H1 (cell line): ENCODE results near the gene TUBB4B. TPM values are rescaled to one million over a fixed set of nuclear protein-coding genes. Genes with fewer than 3 reads are reported as not detected.

ENCODE experiments used
- CTCF ChIA-PET: fragments of 300-600 bp; sonication (Branson Sonifier 250); formaldehyde crosslinking; loops from one replicate; lab custom pipeline; 2021; ENCODE audit not compliant: partially characterized antibody; lab: Charles Lee
- POLR2A ChIA-PET: fragments of 300-600 bp; sonication (Branson Sonifier 250); formaldehyde crosslinking; loops from one replicate; lab custom pipeline; 2021; ENCODE audit warnings: inconsistent platforms; ENCODE audit not compliant: partially characterized antibody; lab: Charles Lee
- DNase-seq, 2 experiments: peaks; one replicate each; pipeline versions ENCODE4 v3.0.0 to v3.0.0-alpha.2; 2010 to 2022; ENCODE audit warnings: low spot score in 2 of 2, low read depth in 1 of 2, mixed read lengths in 1 of 2
- FAIRE-seq: peaks from 2 replicates; lab custom pipeline; 2011; peaks lifted over from hg19 to GRCh38; lab: Jason Lieb, UNC
- H2AFZ ChIP-seq: 2 replicates; pipeline ENCODE4 v1.8.1; 2012; ENCODE audit warnings: low read length, inconsistent platforms
- H2AK5ac ChIP-seq: 2 replicates; pipeline ENCODE4 v1.6.1; 2013; ENCODE audit warnings: low read depth, low read length
- H2BK120ac ChIP-seq: replicated peaks from 2 replicates; pipeline ENCODE3; 2013; ENCODE audit warnings: low read depth, low read length, inconsistent platforms
- H2BK12ac ChIP-seq: 2 replicates; pipeline ENCODE4 v1.6.1; 2013; ENCODE audit warnings: low read depth, low read length
- H2BK15ac ChIP-seq: 2 replicates; pipeline ENCODE4 v1.6.1; 2013; ENCODE audit warnings: low read length
- H2BK20ac ChIP-seq: 2 replicates; pipeline ENCODE4 v1.6.1; 2013; ENCODE audit warnings: low read length
- H2BK5ac ChIP-seq: 2 replicates; pipeline ENCODE4 v1.6.1; 2013; ENCODE audit warnings: low read depth, low read length
- H3K14ac ChIP-seq: 2 replicates; pipeline ENCODE4 v1.6.1; 2013; ENCODE audit warnings: inconsistent platforms; ENCODE audit not compliant: insufficient read length
- H3K18ac ChIP-seq: 2 replicates; pipeline ENCODE4 v1.6.1; 2013; ENCODE audit warnings: low read length; ENCODE audit errors: extremely low read depth
- H3K23ac ChIP-seq: 2 replicates; pipeline ENCODE4 v1.6.1; 2013; ENCODE audit warnings: inconsistent platforms; ENCODE audit not compliant: insufficient read length
- H3K23me2 ChIP-seq: 2 replicates; pipeline ENCODE4 v1.6.1; 2013; ENCODE audit warnings: low read depth, low read length
- H3K27ac ChIP-seq: 2 replicates; pipeline ENCODE4 v1.6.1; 2011; ENCODE audit warnings: low read depth, low read length, inconsistent platforms
- H3K27me3 ChIP-seq, 4 experiments: replicated peaks in 1 of 4; 1 replicate in 1 of 4; 2 replicates in 3 of 4; pipeline versions ENCODE4 v1.6.1 to v1.8.1; 2011 to 2013; ENCODE audit warnings: low read length in 3 of 4, mild to moderate bottlenecking in 3 of 4, inconsistent platforms in 2 of 4, mixed read lengths in 2 of 4, moderate library complexity in 1 of 4; ENCODE audit not compliant: control insufficient read depth in 3 of 4, insufficient read depth in 3 of 4; ENCODE audit errors: extremely low read depth in 1 of 4
- H3K36me3 ChIP-seq, 4 experiments: 2 replicates each; pipeline versions ENCODE4 v1.6.1 to v1.8.1; 2011 to 2013; ENCODE audit warnings: mild to moderate bottlenecking in 4 of 4, low read length in 3 of 4, moderate library complexity in 2 of 4, control low read depth in 1 of 4, inconsistent platforms in 1 of 4; ENCODE audit not compliant: insufficient read depth in 4 of 4, control insufficient read depth in 2 of 4
- H3K4ac ChIP-seq: replicated peaks from 2 replicates; pipeline ENCODE3; 2013; ENCODE audit warnings: low read length, low read depth, mixed read lengths, inconsistent platforms; ENCODE audit not compliant: insufficient read length
- H3K4me1 ChIP-seq, 4 experiments: replicated peaks in 1 of 4; 1 replicate in 1 of 4; 2 replicates in 3 of 4; pipeline versions ENCODE4 v1.6.1 to v1.8.1; 2011 to 2013; ENCODE audit warnings: low read length in 3 of 4, inconsistent platforms in 2 of 4, mixed read lengths in 1 of 4; ENCODE audit not compliant: insufficient read depth in 4 of 4, control insufficient read depth in 3 of 4
- H3K4me2 ChIP-seq, 2 experiments: 2 replicates each; pipeline versions ENCODE4 v1.6.1 to v1.8.1; 2011 to 2013; ENCODE audit warnings: low read depth in 2 of 2, low read length in 2 of 2, control low read depth in 1 of 2, inconsistent platforms in 1 of 2, mild to moderate bottlenecking in 1 of 2; ENCODE audit not compliant: insufficient read depth in 1 of 2
- H3K4me3 ChIP-seq, 4 experiments: fragments of 200-600, 300-600 bp in 1 of 4; sonication (generic), shearing (Covaris generic), sonication (Bioruptor Twin) in 1 of 4; 2 replicates each; pipeline versions ENCODE4 v1.5.1 to v1.8.1; 2011 to 2016; ENCODE audit warnings: low read length in 4 of 4, low read depth in 3 of 4, control low read depth in 2 of 4, inconsistent platforms in 2 of 4, mild to moderate bottlenecking in 2 of 4, mixed read lengths in 1 of 4, moderate library complexity in 1 of 4; ENCODE audit not compliant: insufficient read depth in 2 of 4; ENCODE audit errors: extremely low read depth in 1 of 4
- H3K56ac ChIP-seq: replicated peaks from 2 replicates; pipeline ENCODE3; 2013; ENCODE audit warnings: low read depth, mild to moderate bottlenecking, mixed read lengths, low read length, inconsistent platforms; ENCODE audit not compliant: insufficient read length
- H3K79me1 ChIP-seq: 2 replicates; pipeline ENCODE4 v1.6.1; 2013; ENCODE audit warnings: low read depth, low read length, control low read depth
- H3K79me2 ChIP-seq, 2 experiments: 2 replicates each; pipeline versions ENCODE4 v1.6.1 to v1.8.1; 2012 to 2013; ENCODE audit warnings: low read length in 2 of 2, mild to moderate bottlenecking in 2 of 2, inconsistent platforms in 1 of 2; ENCODE audit not compliant: insufficient read depth in 2 of 2, control insufficient read depth in 1 of 2
- H3K9ac ChIP-seq, 4 experiments: replicated peaks in 1 of 4; 1 replicate in 1 of 4; 2 replicates in 3 of 4; pipeline versions ENCODE4 v1.6.1 to v1.8.1; 2011 to 2013; ENCODE audit warnings: low read depth in 3 of 4, low read length in 3 of 4, control low read depth in 2 of 4, mild to moderate bottlenecking in 2 of 4, moderate library complexity in 2 of 4, inconsistent platforms in 1 of 4; ENCODE audit errors: extremely low read depth in 1 of 4
- H3K9me3 ChIP-seq, 2 experiments: 2 replicates each; pipeline versions ENCODE4 v1.6.1 to v1.8.1; 2012 to 2013; ENCODE audit warnings: mild to moderate bottlenecking in 2 of 2, moderate library complexity in 2 of 2, control low read depth in 1 of 2, inconsistent platforms in 1 of 2, low read depth in 1 of 2, low read length in 1 of 2, mixed read lengths in 1 of 2; ENCODE audit not compliant: insufficient read depth in 2 of 2
- H4K20me1 ChIP-seq, 2 experiments: replicated peaks in 1 of 2; 2 replicates each; pipeline versions ENCODE3 to v1.8.1; 2011 to 2013; ENCODE audit warnings: inconsistent platforms in 2 of 2, low read length in 2 of 2, mild to moderate bottlenecking in 1 of 2; ENCODE audit not compliant: insufficient read depth in 2 of 2, control insufficient read depth in 1 of 2
- H4K5ac ChIP-seq: 2 replicates; pipeline ENCODE4 v1.6.1; 2013; ENCODE audit warnings: low read length, low read depth, mixed read lengths, inconsistent platforms; ENCODE audit not compliant: insufficient read length
- H4K8ac ChIP-seq: 2 replicates; pipeline ENCODE4 v1.8.0; 2013; ENCODE audit warnings: mild to moderate bottlenecking, moderate library complexity, low read length, inconsistent platforms; ENCODE audit not compliant: insufficient read depth; ENCODE audit errors: extremely low read depth
- H4K91ac ChIP-seq: replicated peaks from 2 replicates; pipeline ENCODE3; 2013; ENCODE audit warnings: low read length, mixed read lengths, inconsistent platforms; ENCODE audit not compliant: insufficient read length
- ATF2 ChIP-seq: IDR thresholded peaks from 2 replicates; pipeline ENCODE4 v1.6.1; 2012; ENCODE audit warnings: low read length, inconsistent platforms
- CHD1 ChIP-seq: IDR thresholded peaks from 2 replicates; pipeline ENCODE4 v1.6.1; 2012; ENCODE audit warnings: low read depth, low read length, improper control_type of control experiment
- PHF8 ChIP-seq: fragments of 200-600 bp; sonication (generic); conservative IDR thresholded peaks from 2 replicates; pipeline ENCODE4 v1.7.1; 2012; ENCODE audit warnings: low read depth, mild to moderate bottlenecking, inconsistent platforms, low read length, moderate library complexity
- RAD21 ChIP-seq, 2 experiments: IDR thresholded peaks in 1 of 2; conservative IDR thresholded peaks in 1 of 2; 2 replicates each; pipeline ENCODE4 v1.6.1; 2011; ENCODE audit warnings: low read depth in 2 of 2, low read length in 2 of 2, improper control_type of control experiment in 1 of 2, inconsistent platforms in 1 of 2, mild to moderate bottlenecking in 1 of 2, moderate library complexity in 1 of 2
- SIRT6 ChIP-seq: IDR thresholded peaks from one replicate; pipeline ENCODE4 v1.7.1; 2012; ENCODE audit warnings: low read length, inconsistent platforms
- SUZ12 ChIP-seq: fragments of 200-600 bp; sonication (generic); IDR thresholded peaks from 2 replicates; pipeline ENCODE4 v1.6.1; 2012; ENCODE audit warnings: mild to moderate bottlenecking, inconsistent platforms, low read length, moderate library complexity, mixed read lengths
- TCF12 ChIP-seq: IDR thresholded peaks from 2 replicates; pipeline ENCODE4 v1.6.1; 2011; ENCODE audit warnings: low read depth, mild to moderate bottlenecking, low read length
- TEAD4 ChIP-seq: IDR thresholded peaks from 2 replicates; pipeline ENCODE4 v1.6.1; 2012; ENCODE audit warnings: low read depth, low read length, inconsistent platforms, mixed read lengths
- USF2 ChIP-seq: IDR thresholded peaks from 2 replicates; pipeline ENCODE4 v1.6.1; 2011; ENCODE audit warnings: low read length, improper control_type of control experiment
- WGBS, 2 experiments: shearing (Covaris generic) in 1 of 2; methylation state at CpG; one replicate each; pipeline versions ENCODE4 v1.1.6 to v1.1.7; 2013 to 2015; ENCODE audit warnings: low lambda C conversion rate in 2 of 2, mixed read lengths in 2 of 2, inconsistent platforms in 1 of 2, low coverage in 1 of 2, missing lambda C conversion rate in 1 of 2; ENCODE audit not compliant: insufficient replicate concordance in 2 of 2, insufficient coverage in 1 of 2, insufficient read length in 1 of 2; ENCODE audit errors: extremely low coverage in 1 of 2, missing lambda C conversion rate in 1 of 2; 5-methylcytosine and 5-hydroxymethylcytosine counted together
- polyA plus RNA-seq, 7 experiments: library from polyadenylated mRNA; depleted of rRNA in 3 of 7; stranded (reverse) in 5 of 7; unstranded in 2 of 7; fragments of >200 nt in 5 of 7; fragments of 200-250 nt in 2 of 7; gene quantifications; 1 replicate in 5 of 7; 2 replicates in 1 of 7; 4 replicates in 1 of 7; pipeline versions ENCODE4 v1.2.1 to v1.2.3, GENCODE V29; 2011 to 2013; ENCODE audit warnings: missing spikeins in 2 of 7, mixed read lengths in 2 of 7
- total RNA-seq: library from RNA; stranded (reverse); fragmentation: NEBNext Ultra II Directional; extraction: Animal tissue kit (Norgen Biotek cat#: 25700); gene quantifications from 2 replicates; pipeline ENCODE4 v1.2.1, GENCODE V29; 2021

Gene TUBB4B
- total and polyA plus RNA-seq, 2 of the 8 experiments (the other 6 are each of a cell fraction or from before 2014, with no cell fraction given), result 280 to 307 TPM

- H4K20me1 ChIP-seq, result peaks cover 0 to 1% of the 10 kb centered on the region in 2 experiments
- no peak overlapping the region for H2BK12ac ChIP-seq
- no peak overlapping the region for H2AFZ ChIP-seq
- H2BK120ac ChIP-seq, result no peak overlapping the region
- H3K9ac ChIP-seq, result no peak overlapping the region
- H4K5ac ChIP-seq, result no peak overlapping the region
- no peaks in the 10 kb centered on the region for H3K79me2 ChIP-seq
- H3K4me1 ChIP-seq, result peaks cover 0 to 16% (median 5%) of the 10 kb centered on the region in 4 experiments; a peak in 4 of 7 replicates
- H3K18ac ChIP-seq, result no peak overlapping the region
- H3K4me3 ChIP-seq, result no peak overlapping the region
- H3K36me3 ChIP-seq, result no peaks in the 10 kb centered on the region
- H2BK15ac ChIP-seq, result no peak overlapping the region
- no peak overlapping the region for H2BK20ac ChIP-seq
- H3K4ac ChIP-seq, result no peak overlapping the region
- H4K91ac ChIP-seq, result no peak overlapping the region
- FAIRE-seq (no peak), DNase-seq (no peak)
- no peak overlapping the region for H3K14ac ChIP-seq
- peaks cover 4% of the 10 kb centered on the region; the same call in 1 of the 2 replicates for H3K23me2 ChIP-seq
- no peak overlapping the region for H3K23ac ChIP-seq
- H3K4me2 ChIP-seq, result no peak overlapping the region
- H4K8ac ChIP-seq, result no peak overlapping the region
- no peaks in the 10 kb centered on the region for H3K79me1 ChIP-seq
- ChIA-PET CTCF (interaction anchor here (1.1 to 20.2 kb wide), 11 partner anchors 11 to 199 kb away, joined by 3 to 204 read pairs (median 9); partner anchors contain the start of genes ANAPC2, LRRC26, SSNA1 and TOR4A), POLR2A (interaction anchor here (1.5 to 69.9 kb wide), 4 partner anchors 12 to 40 kb away, joined by 3 to 1462 read pairs (median 12); partner anchors contain the start of genes ANAPC2, NELFB, SSNA1 and STPG3)
- H2BK5ac ChIP-seq, result no peak overlapping the region
- no peak overlapping the region for H3K27ac ChIP-seq
- H3K56ac ChIP-seq, result no peak overlapping the region
- 92% methylated on average over 18 of the region's 29 CpGs; no CpG with 5 or more reads in 1 of the 2 experiments for WGBS, 2 experiments
- H3K9me3 ChIP-seq, result no peaks in the 10 kb centered on the region
- no peak overlapping the region for H2AK5ac ChIP-seq
- H3K27me3 ChIP-seq, result no peaks in the 10 kb centered on the region; a peak in 1 of 7 replicates
- no peak for TF ChIP-seq USF2
- TF ChIP-seq CHD1, result no peak
- no peak for TF ChIP-seq ATF2
- TF ChIP-seq SIRT6, result no peak
- no peak for TF ChIP-seq SUZ12
- TF ChIP-seq RAD21 (IDR thresholded peaks at IDR 0.05 in 1 of 2, conservative IDR thresholded peaks at IDR 0.05 in 1 of 2; ENCODE audit: low read depth in 2 of 2, low read length in 2 of 2), result no peak
- TF ChIP-seq TCF12, result no peak
- no peak for TF ChIP-seq TEAD4
- no peak for TF ChIP-seq PHF8
Measured at GRCh38 chr9:137228506-137228967, 12.6 kb upstream of the TUBB4B start.
